Measurements from ENCODE around the gene IKZF5. TPM values are rescaled to one million over a fixed set of nuclear protein-coding genes. Genes with fewer than 3 reads are reported as not detected.

Gene IKZF5
- total RNA-seq, 1 experiment from 2014 or later, result 7.9 TPM

- ChIA-PET CTCF (interaction anchor here (1.6 kb wide), 1 partner anchor 28 kb away, joined by 4 read pairs; no protein-coding TSS in a partner anchor), POLR2A (interaction anchor here (0.9 to 1.4 kb wide), 2 partner anchors 74 to 109 kb away, joined by 3 read pairs; partner anchors contain the start of gene CUZD1)
- H3K27ac Mint-ChIP-seq, result no peak within 1 kb of the TSS
- peaks cover 16% of the 10 kb centered on the region for H3K9me3 Mint-ChIP-seq
- H3K36me3 Mint-ChIP-seq, result peaks cover 9% of the 10 kb centered on the region; the same call in 1 of the 2 replicates
- peak; percentile 99 for ATAC-seq
- peak within 1 kb of the TSS; percentile 73 for H3K4me3 Mint-ChIP-seq
- H3K4me1 Mint-ChIP-seq, result peaks cover 11% of the 10 kb centered on the region
- peak; percentile 96 for DNase-seq (ENCODE audit: low spot score)
- H3K27me3 Mint-ChIP-seq (ENCODE audit: low read depth), result peaks cover 45% of the 10 kb centered on the region
- TF ChIP-seq, protein P1, sequence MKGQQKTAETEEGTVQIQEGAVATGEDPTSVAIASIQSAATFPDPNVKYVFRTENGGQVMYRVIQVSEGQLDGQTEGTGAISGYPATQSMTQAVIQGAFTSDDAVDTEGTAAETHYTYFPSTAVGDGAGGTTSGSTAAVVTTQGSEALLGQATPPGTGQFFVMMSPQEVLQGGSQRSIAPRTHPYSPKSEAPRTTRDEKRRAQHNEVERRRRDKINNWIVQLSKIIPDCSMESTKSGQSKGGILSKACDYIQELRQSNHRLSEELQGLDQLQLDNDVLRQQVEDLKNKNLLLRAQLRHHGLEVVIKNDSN (CRISPR knock-in tag; IDR thresholded peaks at IDR 0.05), result peak; percentile 78
- TF ChIP-seq ZNF138 (CRISPR knock-in tag; conservative IDR thresholded peaks at IDR 0.05) (peak; percentile 96), PREB (CRISPR knock-in tag; IDR thresholded peaks at IDR 0.05; ENCODE audit: borderline replicate concordance) (peak; percentile 92; the same call in 1 of the 2 replicates), ZNF263 (CRISPR knock-in tag; IDR thresholded peaks at IDR 0.05; ENCODE audit: low read depth) (peak; percentile 35; the same call in 1 of the 2 replicates), ZNF512 (CRISPR knock-in tag; IDR thresholded peaks at IDR 0.05; ENCODE audit: borderline replicate concordance) (no peak), ZNF317 (CRISPR knock-in tag; IDR thresholded peaks at IDR 0.05; ENCODE audit: borderline replicate concordance, low read depth) (no peak), RELA (CRISPR knock-in tag; IDR thresholded peaks at IDR 0.05; ENCODE audit: borderline replicate concordance) (peak; percentile 98), CREB1 (CRISPR knock-in tag; IDR thresholded peaks at IDR 0.05) (peak; percentile 96), PRDM15 (CRISPR knock-in tag; IDR thresholded peaks at IDR 0.05) (peak; percentile 81), ESRRA (CRISPR knock-in tag; IDR thresholded peaks at IDR 0.05; ENCODE audit: borderline replicate concordance) (peak; percentile 94), ZNF121 (CRISPR knock-in tag; IDR thresholded peaks at IDR 0.05) (no peak; the same call in 1 of the 2 replicates), TEAD1 (CRISPR knock-in tag; IDR thresholded peaks at IDR 0.05) (peak; percentile 99), NFE2L1 (CRISPR knock-in tag; IDR thresholded peaks at IDR 0.05) (peak; percentile 97), MAX (CRISPR knock-in tag; IDR thresholded peaks at IDR 0.05) (peak; percentile 100), TEAD4 (CRISPR knock-in tag; IDR thresholded peaks at IDR 0.05) (peak; percentile 87), FOXK1 (CRISPR knock-in tag; IDR thresholded peaks at IDR 0.05) (peak; percentile 93), ZNF219 (CRISPR knock-in tag; IDR thresholded peaks at IDR 0.05; ENCODE audit: borderline replicate concordance) (no peak), TCF7 (CRISPR knock-in tag; IDR thresholded peaks at IDR 0.05; ENCODE audit: low read depth) (no peak; the same call in 1 of the 2 replicates)
- TF ChIP-seq, protein P2, sequence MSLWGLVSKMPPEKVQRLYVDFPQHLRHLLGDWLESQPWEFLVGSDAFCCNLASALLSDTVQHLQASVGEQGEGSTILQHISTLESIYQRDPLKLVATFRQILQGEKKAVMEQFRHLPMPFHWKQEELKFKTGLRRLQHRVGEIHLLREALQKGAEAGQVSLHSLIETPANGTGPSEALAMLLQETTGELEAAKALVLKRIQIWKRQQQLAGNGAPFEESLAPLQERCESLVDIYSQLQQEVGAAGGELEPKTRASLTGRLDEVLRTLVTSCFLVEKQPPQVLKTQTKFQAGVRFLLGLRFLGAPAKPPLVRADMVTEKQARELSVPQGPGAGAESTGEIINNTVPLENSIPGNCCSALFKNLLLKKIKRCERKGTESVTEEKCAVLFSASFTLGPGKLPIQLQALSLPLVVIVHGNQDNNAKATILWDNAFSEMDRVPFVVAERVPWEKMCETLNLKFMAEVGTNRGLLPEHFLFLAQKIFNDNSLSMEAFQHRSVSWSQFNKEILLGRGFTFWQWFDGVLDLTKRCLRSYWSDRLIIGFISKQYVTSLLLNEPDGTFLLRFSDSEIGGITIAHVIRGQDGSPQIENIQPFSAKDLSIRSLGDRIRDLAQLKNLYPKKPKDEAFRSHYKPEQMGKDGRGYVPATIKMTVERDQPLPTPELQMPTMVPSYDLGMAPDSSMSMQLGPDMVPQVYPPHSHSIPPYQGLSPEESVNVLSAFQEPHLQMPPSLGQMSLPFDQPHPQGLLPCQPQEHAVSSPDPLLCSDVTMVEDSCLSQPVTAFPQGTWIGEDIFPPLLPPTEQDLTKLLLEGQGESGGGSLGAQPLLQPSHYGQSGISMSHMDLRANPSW (CRISPR knock-in tag; conservative IDR thresholded peaks at IDR 0.05; ENCODE audit: low read depth), result 0 out of 2 replicates have a peak, but pooled peaks have one; percentile 36
- TF ChIP-seq, protein P3, sequence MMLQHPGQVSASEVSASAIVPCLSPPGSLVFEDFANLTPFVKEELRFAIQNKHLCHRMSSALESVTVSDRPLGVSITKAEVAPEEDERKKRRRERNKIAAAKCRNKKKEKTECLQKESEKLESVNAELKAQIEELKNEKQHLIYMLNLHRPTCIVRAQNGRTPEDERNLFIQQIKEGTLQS (CRISPR knock-in tag; conservative IDR thresholded peaks at IDR 0.05), result no peak
- TF ChIP-seq, protein P4, sequence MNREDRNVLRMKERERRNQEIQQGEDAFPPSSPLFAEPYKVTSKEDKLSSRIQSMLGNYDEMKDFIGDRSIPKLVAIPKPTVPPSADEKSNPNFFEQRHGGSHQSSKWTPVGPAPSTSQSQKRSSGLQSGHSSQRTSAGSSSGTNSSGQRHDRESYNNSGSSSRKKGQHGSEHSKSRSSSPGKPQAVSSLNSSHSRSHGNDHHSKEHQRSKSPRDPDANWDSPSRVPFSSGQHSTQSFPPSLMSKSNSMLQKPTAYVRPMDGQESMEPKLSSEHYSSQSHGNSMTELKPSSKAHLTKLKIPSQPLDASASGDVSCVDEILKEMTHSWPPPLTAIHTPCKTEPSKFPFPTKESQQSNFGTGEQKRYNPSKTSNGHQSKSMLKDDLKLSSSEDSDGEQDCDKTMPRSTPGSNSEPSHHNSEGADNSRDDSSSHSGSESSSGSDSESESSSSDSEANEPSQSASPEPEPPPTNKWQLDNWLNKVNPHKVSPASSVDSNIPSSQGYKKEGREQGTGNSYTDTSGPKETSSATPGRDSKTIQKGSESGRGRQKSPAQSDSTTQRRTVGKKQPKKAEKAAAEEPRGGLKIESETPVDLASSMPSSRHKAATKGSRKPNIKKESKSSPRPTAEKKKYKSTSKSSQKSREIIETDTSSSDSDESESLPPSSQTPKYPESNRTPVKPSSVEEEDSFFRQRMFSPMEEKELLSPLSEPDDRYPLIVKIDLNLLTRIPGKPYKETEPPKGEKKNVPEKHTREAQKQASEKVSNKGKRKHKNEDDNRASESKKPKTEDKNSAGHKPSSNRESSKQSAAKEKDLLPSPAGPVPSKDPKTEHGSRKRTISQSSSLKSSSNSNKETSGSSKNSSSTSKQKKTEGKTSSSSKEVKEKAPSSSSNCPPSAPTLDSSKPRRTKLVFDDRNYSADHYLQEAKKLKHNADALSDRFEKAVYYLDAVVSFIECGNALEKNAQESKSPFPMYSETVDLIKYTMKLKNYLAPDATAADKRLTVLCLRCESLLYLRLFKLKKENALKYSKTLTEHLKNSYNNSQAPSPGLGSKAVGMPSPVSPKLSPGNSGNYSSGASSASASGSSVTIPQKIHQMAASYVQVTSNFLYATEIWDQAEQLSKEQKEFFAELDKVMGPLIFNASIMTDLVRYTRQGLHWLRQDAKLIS (CRISPR knock-in tag; IDR thresholded peaks at IDR 0.05; ENCODE audit: borderline replicate concordance), result peak; percentile 90; the same call in 1 of the 2 replicates
Measured at GRCh38 chr10:122953902-122954730, 54.5 kb downstream of the IKZF5 start, which contains the start of gene C10orf88. Gene C10orf88, minus strand, starts transcription at chr10:122954227. Its CDS starts 49 bp downstream, at chr10:122954178.
